SK-N-SH (cell line): ENCODE data around the gene PRR20G. TPM values are rescaled to one million over a fixed set of nuclear protein-coding genes. Genes with fewer than 3 reads are reported as not detected.
A peak's percentile ranks its signal among the peaks of the same experiment; 100 is the strongest.

ENCODE experiments used
- CTCF ChIA-PET: fragments of 300-600, 350-600 bp; formaldehyde crosslinking; extraction: SDS; loops from one replicate; lab custom pipeline; 2021; lab: Yijun Ruan, JAX
- POLR2A ChIA-PET: fragments of 350-600 bp; sonication (Branson Sonifier 250); formaldehyde crosslinking; extraction: SDS; loops from one replicate; lab custom pipeline; 2020; ENCODE audit warnings: antibody characterized with exemption, inconsistent platforms; lab: Yijun Ruan, JAX
- DNase-seq: peaks from one replicate; pipeline ENCODE4 v3.0.0; 2012
- H2AFZ ChIP-seq: fragments of 200-600 bp; sonication (generic); 2 replicates; pipeline ENCODE4 v1.8.1; 2016; ENCODE audit warnings: antibody characterized with exemption, mild to moderate bottlenecking, low read depth
- H3F3A ChIP-seq: fragments of 200-600 bp; sonication (generic); replicated peaks from 2 replicates; pipeline ENCODE3; 2016; ENCODE audit warnings: antibody characterized with exemption, mild to moderate bottlenecking; ENCODE audit not compliant: insufficient read depth
- H3K27ac ChIP-seq, 2 experiments: fragments of 200-500 bp in 1 of 2; fragments of 200-600 bp in 1 of 2; sonication (Bioruptor generic) in 1 of 2; sonication (generic), shearing (Covaris generic) in 1 of 2; 2 replicates each; pipeline versions ENCODE4 v1.5.1 to v1.6.1; 2014 to 2016; ENCODE audit warnings: low read depth in 2 of 2, inconsistent platforms in 1 of 2, low read length in 1 of 2, mild to moderate bottlenecking in 1 of 2, mixed read lengths in 1 of 2
- H3K27me3 ChIP-seq: fragments of 200-600 bp; sonication (generic), shearing (Covaris generic); 2 replicates; pipeline ENCODE4 v1.6.1; 2016; ENCODE audit warnings: mixed run types; ENCODE audit not compliant: insufficient read depth
- H3K36me3 ChIP-seq, 2 experiments: fragments of 200-500 bp in 1 of 2; fragments of 200-600 bp in 1 of 2; sonication (Bioruptor generic) in 1 of 2; sonication (generic) in 1 of 2; replicated peaks in 1 of 2; 2 replicates each; pipeline versions ENCODE3 to v1.5.1; 2014 to 2016; ENCODE audit warnings: low read length in 1 of 2, mild to moderate bottlenecking in 1 of 2; ENCODE audit not compliant: insufficient read depth in 2 of 2, control insufficient read depth in 1 of 2
- H3K4me1 ChIP-seq, 2 experiments: fragments of 200-500 bp in 1 of 2; fragments of 200-600 bp in 1 of 2; sonication (Bioruptor generic) in 1 of 2; sonication (generic), shearing (Covaris generic) in 1 of 2; 2 replicates each; pipeline versions ENCODE4 v1.5.1 to v1.6.1; 2014 to 2016; ENCODE audit warnings: low read depth in 1 of 2, low read length in 1 of 2, mixed run types in 1 of 2; ENCODE audit not compliant: insufficient read depth in 2 of 2, control insufficient read depth in 1 of 2
- H3K4me2 ChIP-seq: fragments of 200-600 bp; sonication (generic), shearing (Covaris generic); 2 replicates; pipeline ENCODE4 v1.6.1; 2017; ENCODE audit warnings: mixed run types
- H3K4me3 ChIP-seq, 2 experiments: fragments of 200-500 bp in 1 of 2; fragments of 200-600 bp in 1 of 2; sonication (Bioruptor generic) in 1 of 2; sonication (generic), shearing (Covaris generic) in 1 of 2; 2 replicates each; pipeline versions ENCODE4 v1.5.1 to v1.8.1; 2014 to 2016; ENCODE audit warnings: low read depth in 2 of 2, inconsistent platforms in 1 of 2, low read length in 1 of 2, mild to moderate bottlenecking in 1 of 2, mixed read lengths in 1 of 2, moderate library complexity in 1 of 2
- H3K79me2 ChIP-seq: fragments of 200-600 bp; sonication (generic); 2 replicates; pipeline ENCODE4 v1.8.1; 2017; ENCODE audit warnings: mild to moderate bottlenecking; ENCODE audit not compliant: insufficient read depth
- H3K9ac ChIP-seq: fragments of 200-600 bp; sonication (generic); 2 replicates; pipeline ENCODE4 v1.6.1; 2017; ENCODE audit warnings: mixed run types
- H3K9me2 ChIP-seq: fragments of 200-600 bp; sonication (generic); 2 replicates; pipeline ENCODE4 v1.6.1; 2017; ENCODE audit warnings: mixed run types
- H3K9me3 ChIP-seq: fragments of 200-600 bp; sonication (generic); 2 replicates; pipeline ENCODE4 v1.6.1; 2017; ENCODE audit warnings: mixed run types, mild to moderate bottlenecking, moderate library complexity
- H4K20me1 ChIP-seq: fragments of 200-600 bp; sonication (generic); 2 replicates; pipeline ENCODE4 v1.6.1; 2017; ENCODE audit warnings: mild to moderate bottlenecking, mixed run types; ENCODE audit not compliant: insufficient read depth
- CHD2 ChIP-seq: fragments of 150-350 bp; IDR thresholded peaks from 2 replicates; pipeline ENCODE4 v1.6.1; 2018; ENCODE audit warnings: low read length; ENCODE audit not compliant: partially characterized antibody
- FOSL2 ChIP-seq: IDR thresholded peaks from 2 replicates; pipeline ENCODE4 v1.4.0; 2012; ENCODE audit warnings: low read depth, mild to moderate bottlenecking, moderate library complexity, borderline replicate concordance
- GABPA ChIP-seq: IDR thresholded peaks from 2 replicates; pipeline ENCODE4 v1.4.0; 2012; ENCODE audit warnings: low read depth, mild to moderate bottlenecking
- GATA2 ChIP-seq: sonication (generic); formaldehyde crosslinking; IDR thresholded peaks from 2 replicates; pipeline ENCODE4 v1.5.0; 2020; ENCODE audit warnings: mild to moderate bottlenecking, missing genetic modification reagents
- IRF3 ChIP-seq: fragments of 150-350 bp; IDR thresholded peaks from 2 replicates; pipeline ENCODE4 v1.6.1; 2016; ENCODE audit warnings: mild to moderate bottlenecking, low read depth, low read length
- JUND ChIP-seq: IDR thresholded peaks from 2 replicates; pipeline ENCODE4 v1.4.0; 2012
- MAX ChIP-seq: IDR thresholded peaks from 2 replicates; pipeline ENCODE4 v1.4.0; 2012; ENCODE audit warnings: low read depth
- MEF2A ChIP-seq: IDR thresholded peaks from 2 replicates; pipeline ENCODE4 v1.4.0; 2012; ENCODE audit warnings: low read depth, borderline replicate concordance
- MXI1 ChIP-seq: IDR thresholded peaks from 2 replicates; pipeline ENCODE4 v1.6.1; 2012; ENCODE audit warnings: mild to moderate bottlenecking, low read depth, low read length, improper control_type of control experiment
- TAF1 ChIP-seq: IDR thresholded peaks from 2 replicates; pipeline ENCODE4 v1.6.1; 2012; ENCODE audit warnings: low read depth, mild to moderate bottlenecking, low read length, moderate library complexity, borderline replicate concordance
- ZBTB33 ChIP-seq: IDR thresholded peaks from 2 replicates; pipeline ENCODE4 v1.4.0; 2012; ENCODE audit warnings: low read depth, borderline replicate concordance
- WGBS: methylation state at CpG from one replicate; pipeline ENCODE4 v1.1.6; 2017; ENCODE audit warnings: low lambda C conversion rate; 5-methylcytosine and 5-hydroxymethylcytosine counted together
- polyA plus RNA-seq, 3 experiments: library from polyadenylated mRNA; depleted of rRNA; stranded (reverse); fragments of >200 nt; gene quantifications; 2 replicates each; pipeline ENCODE4 v1.2.3, GENCODE V29; 2012
- TF ChIP-seq, protein P1 (sequence below): IDR thresholded peaks from 2 replicates; pipeline ENCODE4; 2012
- TF ChIP-seq, protein P2 (sequence below): fragments of 200-600 bp; sonication (generic); IDR thresholded peaks from 2 replicates; pipeline ENCODE4 v1.6.1; 2017; ENCODE audit warnings: antibody characterized with exemption, mild to moderate bottlenecking, moderate library complexity

PRR20G gene
- polyA plus RNA-seq, 1 of the 3 experiments (the other 2 are of a cell fraction) = not detected

- H3K9me3 ChIP-seq = no peaks in the 10 kb centered on the region
- H3K4me3 ChIP-seq = no peak overlapping the region
- CTCF ChIA-PET = interaction anchor here (0.8 to 1.1 kb wide), 2 partner anchors 9 to 20 kb away, joined by 3 read pairs; no protein-coding TSS in a partner anchor
- H3K9ac ChIP-seq = no peak overlapping the region
- POLR2A ChIA-PET = no interaction called here
- no peaks in the 10 kb centered on the region for H4K20me1 ChIP-seq
- no peaks in the 10 kb centered on the region for H3K79me2 ChIP-seq
- DNase-seq = no peak
- no peaks in the 10 kb centered on the region for H3K36me3 ChIP-seq
- peaks cover 4 to 12% of the 10 kb centered on the region in 2 experiments; a peak in 3 of 4 replicates for H3K4me1 ChIP-seq
- H3K9me2 ChIP-seq = no peaks in the 10 kb centered on the region
- H3K27me3 ChIP-seq = no peaks in the 10 kb centered on the region
- H2AFZ ChIP-seq = no peak overlapping the region
- 57% methylated on average over 5 of the region's 6 CpGs for WGBS
- H3F3A ChIP-seq = peaks cover 21% of the 10 kb centered on the region
- H3K27ac ChIP-seq = peak overlapping the region in 1 of 2 experiments; percentile 70; a peak in 3 of 4 replicates
- TF ChIP-seq TAF1 (no peak), FOSL2 (no peak), ZBTB33 (no peak), GABPA (no peak), MXI1 (no peak), MEF2A (no peak), IRF3 (no peak), JUND (no peak), CHD2 (no peak), GATA2 (no peak), MAX (no peak)
- TF ChIP-seq, protein P1, sequence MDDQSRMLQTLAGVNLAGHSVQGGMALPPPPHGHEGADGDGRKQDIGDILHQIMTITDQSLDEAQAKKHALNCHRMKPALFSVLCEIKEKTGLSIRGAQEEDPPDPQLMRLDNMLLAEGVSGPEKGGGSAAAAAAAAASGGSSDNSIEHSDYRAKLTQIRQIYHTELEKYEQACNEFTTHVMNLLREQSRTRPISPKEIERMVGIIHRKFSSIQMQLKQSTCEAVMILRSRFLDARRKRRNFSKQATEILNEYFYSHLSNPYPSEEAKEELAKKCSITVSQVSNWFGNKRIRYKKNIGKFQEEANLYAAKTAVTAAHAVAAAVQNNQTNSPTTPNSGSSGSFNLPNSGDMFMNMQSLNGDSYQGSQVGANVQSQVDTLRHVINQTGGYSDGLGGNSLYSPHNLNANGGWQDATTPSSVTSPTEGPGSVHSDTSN = no peak
- TF ChIP-seq, protein P2, sequence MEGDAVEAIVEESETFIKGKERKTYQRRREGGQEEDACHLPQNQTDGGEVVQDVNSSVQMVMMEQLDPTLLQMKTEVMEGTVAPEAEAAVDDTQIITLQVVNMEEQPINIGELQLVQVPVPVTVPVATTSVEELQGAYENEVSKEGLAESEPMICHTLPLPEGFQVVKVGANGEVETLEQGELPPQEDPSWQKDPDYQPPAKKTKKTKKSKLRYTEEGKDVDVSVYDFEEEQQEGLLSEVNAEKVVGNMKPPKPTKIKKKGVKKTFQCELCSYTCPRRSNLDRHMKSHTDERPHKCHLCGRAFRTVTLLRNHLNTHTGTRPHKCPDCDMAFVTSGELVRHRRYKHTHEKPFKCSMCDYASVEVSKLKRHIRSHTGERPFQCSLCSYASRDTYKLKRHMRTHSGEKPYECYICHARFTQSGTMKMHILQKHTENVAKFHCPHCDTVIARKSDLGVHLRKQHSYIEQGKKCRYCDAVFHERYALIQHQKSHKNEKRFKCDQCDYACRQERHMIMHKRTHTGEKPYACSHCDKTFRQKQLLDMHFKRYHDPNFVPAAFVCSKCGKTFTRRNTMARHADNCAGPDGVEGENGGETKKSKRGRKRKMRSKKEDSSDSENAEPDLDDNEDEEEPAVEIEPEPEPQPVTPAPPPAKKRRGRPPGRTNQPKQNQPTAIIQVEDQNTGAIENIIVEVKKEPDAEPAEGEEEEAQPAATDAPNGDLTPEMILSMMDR = no peak
- H3K4me2 ChIP-seq = no peak overlapping the region
Observed at GRCh38 chr3:127274200-127274760, 13.6 kb downstream of the PRR20G start.
